ENCODE results near the gene CENPB. TPM values are rescaled to one million over a fixed set of nuclear protein-coding genes. Genes with fewer than 3 reads are reported as not detected.

CENPB gene
- polyA plus RNA-seq, 4 donors: 37.3 to 52.2 (median 40.1) TPM

DNA sequence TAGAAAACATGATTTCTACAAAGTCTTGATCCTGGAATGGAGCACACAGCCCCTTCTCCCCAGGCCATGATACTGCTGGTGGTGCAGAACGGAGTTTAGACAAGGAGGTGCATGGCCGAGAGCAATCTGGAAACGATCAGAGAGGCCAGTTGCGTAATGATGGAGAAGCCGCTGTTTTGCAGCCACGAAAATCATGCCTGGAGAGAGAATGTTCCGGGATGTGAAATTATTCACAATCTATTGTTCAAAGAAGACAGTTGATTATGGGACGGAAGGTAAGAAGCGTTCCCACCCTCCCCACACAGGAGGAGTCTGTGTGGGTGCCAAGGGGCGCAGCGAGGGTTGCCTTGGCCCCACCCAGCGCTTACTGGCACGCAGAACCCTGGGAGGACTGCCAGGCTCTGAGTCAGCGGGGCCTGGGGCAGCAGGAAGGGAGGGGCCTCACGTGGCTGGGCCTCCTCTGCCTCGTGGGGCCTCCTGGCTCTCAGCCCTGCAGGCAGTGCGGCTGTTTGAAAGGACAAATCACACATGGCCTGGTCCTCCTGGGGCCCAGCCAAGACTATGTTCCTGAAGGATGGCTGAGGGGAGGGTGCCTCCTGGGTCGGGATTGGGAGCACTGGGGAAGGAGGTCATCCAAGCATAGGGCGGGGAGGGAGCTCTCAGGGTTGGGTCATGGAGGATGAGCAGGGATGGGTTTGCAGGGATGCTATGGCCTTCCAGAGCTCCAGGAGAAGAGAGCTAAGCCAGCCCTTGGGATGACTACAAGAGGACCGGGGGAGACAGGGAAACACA is 25.1 kb upstream of the CENPB start:
- peak; percentile 82 to 85 (median 84) for DNase-seq (ENCODE audit: low read depth in 4 of 4, low spot score in 3 of 4)

- no peak for DNase-seq (ENCODE audit: low read depth in 4 of 4, low spot score in 3 of 4)
Measured at GRCh38 chr20:3808544-3808943, 22.0 kb upstream of the CENPB start.

DNA sequence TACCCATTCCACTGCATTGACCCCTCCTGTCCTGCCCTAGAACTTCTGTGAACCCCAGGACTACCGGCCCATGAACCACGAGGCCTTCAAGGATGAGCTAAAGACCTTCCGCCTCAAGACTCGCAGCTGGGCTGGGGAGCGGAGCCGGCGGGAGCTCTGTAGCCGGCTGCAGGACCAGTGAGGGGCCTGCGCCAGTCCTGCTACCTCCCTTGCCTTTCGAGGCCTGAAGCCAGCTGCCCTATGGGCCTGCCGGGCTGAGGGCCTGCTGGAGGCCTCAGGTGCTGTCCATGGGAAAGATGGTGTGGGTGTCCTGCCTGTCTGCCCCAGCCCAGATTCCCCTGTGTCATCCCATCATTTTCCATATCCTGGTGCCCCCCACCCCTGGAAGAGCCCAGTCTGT is 18.2 kb upstream of the CENPB start:
- DNase-seq (ENCODE audit: low read depth in 4 of 4, low spot score in 3 of 4): no peak

DNA sequence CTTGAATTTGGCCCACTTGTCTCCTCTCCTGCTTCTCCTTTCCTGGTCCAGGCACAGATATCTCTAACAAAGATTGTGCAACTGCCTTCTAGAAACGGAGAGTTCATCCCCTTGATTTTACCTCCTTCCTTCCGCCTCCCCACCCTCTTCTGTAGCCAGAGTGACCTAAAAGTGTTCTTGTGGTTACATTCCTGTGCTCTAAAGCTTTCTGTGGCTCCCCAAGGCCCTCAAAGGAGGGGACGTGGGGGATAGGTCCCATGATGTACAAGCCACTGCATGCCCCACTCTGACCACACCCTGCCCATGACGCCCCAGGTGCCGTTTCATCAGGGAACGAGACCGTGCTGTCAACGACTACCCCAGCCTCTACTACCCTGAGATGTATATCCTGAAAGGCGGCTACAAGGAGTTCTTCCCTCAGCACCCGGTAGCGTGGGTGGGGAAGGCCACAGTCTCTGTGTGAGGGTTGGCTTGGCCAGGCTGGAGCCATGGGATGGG is 17.8 kb upstream of the CENPB start:
- DNase-seq (ENCODE audit: low read depth in 4 of 4, low spot score in 3 of 4): no peak

- no peak for DNase-seq (ENCODE audit: low read depth in 4 of 4, low spot score in 3 of 4)
Measured at GRCh38 chr20:3803854-3804253, 17.3 kb upstream of the CENPB start.

- no peak for DNase-seq (ENCODE audit: low read depth in 4 of 4, low spot score in 3 of 4)
Measured at GRCh38 chr20:3803289-3803688, 16.7 kb upstream of the CENPB start.

GRCh38 chr20:3802524-3803239 is 16.1 kb upstream of the CENPB start:
- no peak for DNase-seq (ENCODE audit: low read depth in 4 of 4, low spot score in 3 of 4)

GRCh38 chr20:3801846-3802245 is 15.3 kb upstream of the CENPB start:
- DNase-seq (ENCODE audit: low read depth in 4 of 4, low spot score in 3 of 4): no peak

DNA sequence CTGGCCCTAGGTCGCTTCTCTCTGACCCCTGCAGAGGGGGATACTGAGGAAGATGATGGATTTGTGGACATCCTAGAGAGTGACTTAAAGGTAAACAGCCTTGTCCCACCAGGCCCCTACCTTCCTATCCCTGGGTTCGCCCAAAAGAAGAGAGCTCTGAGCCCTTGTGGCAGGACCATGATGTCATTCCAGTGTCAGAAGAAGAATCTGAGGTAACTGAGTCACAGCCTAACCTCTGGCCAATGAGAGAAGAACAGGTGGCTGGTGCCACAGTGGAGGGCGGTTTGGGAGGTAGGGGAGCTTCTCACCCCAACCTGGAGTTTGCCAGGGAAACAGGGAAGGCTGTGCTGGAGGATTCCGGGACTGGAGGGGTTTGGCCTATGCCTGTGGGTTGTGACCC is 14.8 kb upstream of the CENPB start:
- DNase-seq (ENCODE audit: low read depth in 4 of 4, low spot score in 3 of 4): no peak

- no peak for DNase-seq (ENCODE audit: low read depth in 4 of 4, low spot score in 3 of 4)
Measured at GRCh38 chr20:3800878-3801260, 14.3 kb upstream of the CENPB start.

DNA sequence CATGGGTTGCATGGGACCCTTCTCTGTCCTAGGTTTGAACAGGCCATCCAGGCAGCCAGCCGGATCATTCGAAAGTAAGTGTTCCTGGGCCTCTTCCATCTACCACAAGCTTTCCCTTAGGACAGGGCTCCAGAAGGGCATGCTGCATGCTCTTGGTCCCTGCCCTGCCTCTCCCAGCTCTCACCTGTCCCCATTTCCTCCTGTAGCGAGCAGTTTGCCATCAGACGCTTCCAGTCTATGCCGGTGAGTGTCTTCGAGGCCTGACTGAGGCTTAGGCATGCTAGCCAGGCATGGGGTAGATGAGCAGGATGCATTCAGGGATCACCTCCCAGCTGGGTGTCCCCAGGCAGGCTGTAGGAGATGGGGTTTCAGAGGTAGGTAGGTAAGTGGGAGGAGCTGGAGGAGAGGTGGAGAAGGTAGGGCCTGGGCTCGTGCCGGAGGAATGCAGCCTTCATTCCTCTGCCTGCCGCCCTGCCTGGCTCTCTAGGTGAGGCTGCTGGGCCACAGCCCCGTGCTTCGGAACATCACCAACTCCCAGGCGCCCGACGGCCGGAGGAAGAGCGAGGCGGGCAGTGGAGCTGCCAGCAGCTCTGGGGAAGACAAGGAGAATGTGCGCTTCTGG is 13.8 kb upstream of the CENPB start:
- no peak for DNase-seq (ENCODE audit: low read depth in 4 of 4, low spot score in 3 of 4)

DNA sequence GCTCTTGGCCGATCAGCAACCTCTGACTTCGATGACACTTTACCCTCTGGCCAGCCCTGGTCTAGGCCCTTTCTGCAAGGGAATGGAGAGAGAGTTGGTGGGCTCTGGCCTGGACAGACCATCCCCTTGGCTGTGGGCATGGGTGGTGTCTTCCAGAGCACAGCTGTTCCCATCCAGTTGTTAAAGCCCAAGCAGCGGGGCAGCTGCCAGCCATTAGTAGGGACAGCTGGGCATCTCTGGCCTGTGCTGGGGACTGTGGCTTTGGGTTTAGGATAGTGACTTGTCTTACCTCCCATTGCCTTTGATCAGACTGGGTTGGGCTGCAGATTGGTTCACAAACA is 12.3 kb upstream of the CENPB start:
- no peak for DNase-seq (ENCODE audit: low read depth in 4 of 4, low spot score in 3 of 4)

DNA sequence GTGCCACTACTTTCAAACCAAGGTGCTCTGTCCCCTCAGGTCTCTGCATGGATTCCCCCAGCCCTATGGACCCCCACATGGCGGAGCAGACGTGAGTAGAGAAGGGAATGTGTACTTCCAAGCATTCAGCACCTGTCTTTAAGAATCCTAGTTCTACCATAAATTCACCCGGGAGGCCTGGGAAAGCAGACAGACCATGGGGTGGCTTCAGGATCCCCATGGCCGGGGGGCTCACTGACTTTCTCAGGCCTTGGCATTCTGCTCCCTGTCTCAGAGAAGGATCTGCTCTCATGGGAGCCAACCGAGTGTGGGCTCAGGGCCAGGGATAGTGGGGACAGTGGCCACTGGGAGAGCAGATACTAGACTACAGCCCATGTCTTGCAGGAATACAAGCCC is 11.8 kb upstream of the CENPB start:
- no peak for DNase-seq (ENCODE audit: low read depth in 4 of 4, low spot score in 3 of 4)

DNA sequence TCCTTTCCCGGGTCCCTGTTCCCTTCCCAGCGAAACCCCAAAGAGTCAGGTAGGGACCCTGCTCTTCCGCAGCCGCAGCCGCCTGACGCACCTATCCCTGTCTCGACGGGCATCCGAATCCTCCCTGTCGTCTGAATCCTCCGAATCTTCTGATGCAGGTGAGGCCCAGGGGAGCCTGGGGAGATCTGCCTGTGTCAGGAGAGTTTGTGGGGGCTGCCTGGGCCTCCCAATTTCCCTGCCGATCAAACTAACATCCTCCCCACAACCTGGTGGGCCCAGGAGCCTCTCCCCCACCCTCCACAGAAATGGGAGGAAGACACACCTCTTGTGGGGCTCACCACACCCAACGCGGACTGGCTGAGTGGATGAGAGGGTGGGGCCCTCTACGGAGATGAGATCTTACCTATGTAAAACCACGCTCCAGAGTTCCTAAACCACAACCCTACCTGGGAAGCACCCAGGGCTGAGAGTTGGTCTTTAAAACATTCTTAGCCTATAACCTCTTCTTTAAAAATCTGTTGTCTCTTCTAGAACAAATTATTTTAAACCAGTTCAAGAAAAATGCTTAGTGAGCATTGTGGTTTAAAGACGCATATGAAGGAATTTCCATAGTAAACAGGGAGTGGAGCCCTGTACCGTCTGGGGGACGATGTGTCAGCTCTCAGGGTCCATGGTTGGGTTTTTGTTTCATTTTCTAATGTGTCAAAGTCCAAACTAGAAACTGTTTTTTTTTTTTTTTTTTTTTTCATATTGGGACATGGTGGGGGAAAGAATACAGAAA is 11.2 kb upstream of the CENPB start:
- DNase-seq (ENCODE audit: low read depth in 4 of 4, low spot score in 3 of 4): no peak

- no peak for DNase-seq (ENCODE audit: low read depth in 4 of 4, low spot score in 3 of 4)
Measured at GRCh38 chr20:3797226-3797545, 10.6 kb upstream of the CENPB start.

GRCh38 chr20:3796477-3797225 is 10.1 kb upstream of the CENPB start:
- DNase-seq (ENCODE audit: low read depth in 4 of 4, low spot score in 3 of 4): no peak

DNA sequence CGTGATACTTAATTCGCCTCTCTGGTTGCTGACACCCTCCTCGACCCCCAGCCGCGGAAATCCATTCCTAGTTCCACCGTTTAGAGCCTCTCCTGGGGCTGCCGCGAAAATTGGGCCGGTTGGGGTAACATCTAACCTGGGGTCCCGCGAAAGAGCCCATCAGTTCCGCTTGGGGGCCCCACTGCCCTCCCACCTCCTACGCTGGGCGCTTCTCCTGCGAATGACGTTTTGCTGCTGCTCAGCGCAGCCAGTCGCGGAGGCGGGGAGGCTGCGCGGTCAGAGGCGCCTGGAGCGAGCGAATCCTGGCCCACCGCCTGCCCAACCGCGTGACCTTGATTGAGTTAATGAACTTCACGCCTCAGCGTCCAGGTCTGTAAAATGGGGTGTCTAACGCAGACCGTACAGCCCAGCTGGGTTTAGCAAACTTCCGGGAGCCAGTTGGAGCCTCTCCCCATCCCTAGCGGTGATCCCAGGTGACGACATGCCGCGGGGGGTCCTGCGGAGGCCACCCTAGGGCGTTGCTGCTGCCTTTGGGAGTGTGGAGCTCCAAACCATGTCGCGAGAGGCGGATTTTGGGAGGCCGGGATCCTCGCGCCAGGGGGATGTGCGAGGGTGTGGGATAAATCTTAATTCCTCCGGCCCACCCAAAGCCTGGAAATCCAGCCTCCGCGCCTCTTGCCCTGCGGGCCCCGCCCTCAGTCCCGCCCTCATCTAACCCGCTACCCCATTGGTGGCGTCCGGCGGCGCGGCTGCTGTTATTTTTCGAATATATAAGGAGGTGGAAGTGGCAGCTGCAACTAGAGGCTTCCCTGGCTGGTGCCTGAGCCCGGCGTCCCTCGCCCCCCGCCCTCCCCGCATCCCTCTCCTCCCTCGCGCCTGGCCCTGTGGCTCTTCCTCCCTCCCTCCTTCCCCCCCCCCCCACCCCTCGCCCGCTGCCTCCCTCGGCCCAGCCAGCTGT is 9.2 kb upstream of the CENPB start, which contains the start of gene CDC25B:
Gene CDC25B, plus strand, starts transcription at position 800 of the 958 bp plus-strand sequence. CDS start 222 bp downstream, outside the sequence.
- peak in 3 of 4 donors; percentile 73 to 83 (median 82) for DNase-seq (ENCODE audit: low read depth in 4 of 4, low spot score in 3 of 4)

DNA sequence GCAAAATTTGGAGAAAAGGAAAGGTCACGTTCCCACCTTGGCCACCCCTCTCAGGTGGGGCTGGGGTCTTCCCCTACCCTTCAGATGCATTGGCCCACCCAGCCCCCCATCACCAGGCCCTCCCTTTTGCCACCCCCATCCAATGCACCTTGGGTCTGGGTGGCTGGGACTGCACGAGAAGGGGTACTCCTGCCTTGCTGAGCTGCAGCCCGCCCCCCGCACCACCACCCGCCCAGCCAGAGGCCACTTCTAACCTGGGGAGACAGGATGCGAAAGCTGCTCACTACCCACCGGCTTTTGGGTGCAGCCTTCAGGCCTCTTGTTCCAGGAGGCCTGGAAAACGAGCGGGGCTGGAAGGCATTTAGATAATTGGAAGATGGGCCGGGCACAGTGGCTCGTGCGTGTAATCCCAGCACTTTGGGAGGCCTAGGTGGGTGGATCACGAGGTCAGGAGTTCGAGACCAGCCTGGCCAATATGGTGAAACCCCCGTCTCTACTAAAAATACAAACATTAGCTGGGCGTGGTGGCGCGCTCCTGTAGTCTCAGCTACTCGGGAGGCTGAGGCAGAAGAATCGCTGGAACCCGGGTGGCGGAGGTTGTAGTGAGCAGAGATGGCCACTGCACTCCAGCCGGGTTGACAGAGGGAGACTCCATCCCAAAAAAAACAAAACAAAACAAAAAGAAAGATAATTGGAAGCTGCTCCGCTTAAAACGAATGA is 8.3 kb upstream of the CENPB start:
- no peak for DNase-seq (ENCODE audit: low read depth in 4 of 4, low spot score in 3 of 4)
